Umbilical cord (tissue), 2 donors: ENCODE data around the gene OTUD3. TPM values are rescaled to one million over a fixed set of nuclear protein-coding genes. Genes with fewer than 3 reads are reported as not detected.
"Not testable (repeated sequence)": the region's sequence is repeated elsewhere in the genome, so short reads cannot be mapped to it uniquely, and the experiment has no call there.

ENCODE experiments used
- DNase-seq: peaks from one replicate; pipeline ENCODE4 v3.0.0-alpha.2; 2015; ENCODE audit warnings: low spot score
- total RNA-seq: library from RNA; depleted of rRNA; stranded (reverse); fragments of >200 nt; gene quantifications from one replicate; pipeline ENCODE4 v1.2.3, GENCODE V29; 2014; ENCODE audit warnings: low replicate concordance; ENCODE audit not compliant: insufficient read depth

Gene OTUD3
- total RNA-seq, 1 donor from 2014 or later = 8.4 TPM

DNA sequence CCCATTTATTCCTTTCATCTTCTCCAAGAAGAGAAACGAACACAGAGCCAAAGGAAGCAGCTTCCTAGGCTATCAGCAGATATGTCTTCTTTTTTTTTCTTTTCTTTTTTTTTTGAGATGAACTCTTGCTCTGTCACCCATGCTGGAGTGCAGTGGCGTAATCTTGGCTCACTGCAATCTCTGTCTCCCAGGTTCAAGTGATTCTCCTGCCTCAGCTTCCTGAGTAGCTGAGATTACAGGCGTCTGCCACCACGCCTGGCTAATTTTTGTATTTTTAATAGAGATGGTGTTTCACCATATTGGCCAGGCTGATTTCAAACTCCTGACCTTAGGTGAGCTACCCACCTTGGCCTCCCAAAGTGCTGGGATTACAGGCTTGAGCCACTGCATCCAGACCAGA is 13.6 kb upstream of the OTUD3 start:
- not testable (repeated sequence) for DNase-seq

DNA sequence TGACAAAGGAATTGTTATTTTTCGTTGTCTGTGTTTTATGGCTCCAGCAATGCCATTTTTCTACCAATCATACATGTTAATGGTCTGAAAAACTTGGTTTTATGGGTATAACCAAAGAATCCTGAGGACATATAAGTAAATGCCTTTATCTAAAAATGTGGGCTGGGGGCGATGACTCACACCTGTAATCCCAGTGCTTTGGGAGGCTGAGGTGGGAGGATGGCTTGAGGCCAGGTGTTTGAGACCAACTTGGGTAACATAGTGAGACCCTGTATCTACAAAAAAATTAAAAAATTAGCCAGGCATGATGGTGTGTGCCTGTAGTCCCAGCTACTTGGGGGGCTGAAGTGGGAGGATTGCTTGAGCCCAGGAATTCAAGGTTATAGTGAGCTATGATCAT is 12.7 kb upstream of the OTUD3 start:
- not testable (repeated sequence) for DNase-seq

DNA sequence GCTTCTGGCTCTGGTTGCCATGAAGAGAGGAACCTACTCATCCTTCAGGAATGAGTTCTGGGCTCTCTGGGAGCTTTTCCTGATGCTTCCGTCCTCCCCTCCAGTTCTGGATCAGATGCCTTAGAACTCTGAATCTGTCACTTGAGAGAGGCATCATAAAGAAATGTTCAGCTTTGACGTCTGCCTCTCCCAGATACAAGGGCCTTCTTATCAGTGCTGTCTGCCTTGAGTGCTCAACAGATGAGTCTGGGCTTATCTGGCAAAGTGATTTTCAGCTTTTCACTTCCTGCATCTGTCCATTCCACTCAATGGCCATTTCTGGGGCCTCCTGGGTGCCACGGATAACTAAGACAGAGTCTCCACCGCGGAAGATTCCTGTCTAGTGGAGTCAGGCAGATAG is 12.3 kb upstream of the OTUD3 start:
- DNase-seq = peak; percentile 60

DNA sequence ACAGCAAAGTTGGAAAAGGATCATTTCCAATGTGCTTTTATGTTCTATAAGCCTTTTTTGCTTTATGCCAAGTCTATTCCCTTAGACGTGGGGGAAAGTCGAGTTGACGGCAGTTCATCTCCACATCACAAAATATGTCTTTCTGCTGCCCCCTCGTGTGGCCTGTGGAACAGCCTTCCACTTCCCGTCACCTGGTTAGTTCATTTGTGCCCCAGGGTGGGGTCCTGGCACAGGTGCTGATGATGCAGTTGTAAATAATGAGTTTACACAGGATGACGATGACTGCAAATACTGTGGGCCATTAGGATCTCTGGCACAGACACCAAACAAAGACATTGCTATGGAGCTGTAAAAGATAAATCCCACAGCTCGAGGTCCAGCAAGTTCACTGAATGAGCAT is 10.0 kb upstream of the OTUD3 start:
- no peak for DNase-seq

DNA sequence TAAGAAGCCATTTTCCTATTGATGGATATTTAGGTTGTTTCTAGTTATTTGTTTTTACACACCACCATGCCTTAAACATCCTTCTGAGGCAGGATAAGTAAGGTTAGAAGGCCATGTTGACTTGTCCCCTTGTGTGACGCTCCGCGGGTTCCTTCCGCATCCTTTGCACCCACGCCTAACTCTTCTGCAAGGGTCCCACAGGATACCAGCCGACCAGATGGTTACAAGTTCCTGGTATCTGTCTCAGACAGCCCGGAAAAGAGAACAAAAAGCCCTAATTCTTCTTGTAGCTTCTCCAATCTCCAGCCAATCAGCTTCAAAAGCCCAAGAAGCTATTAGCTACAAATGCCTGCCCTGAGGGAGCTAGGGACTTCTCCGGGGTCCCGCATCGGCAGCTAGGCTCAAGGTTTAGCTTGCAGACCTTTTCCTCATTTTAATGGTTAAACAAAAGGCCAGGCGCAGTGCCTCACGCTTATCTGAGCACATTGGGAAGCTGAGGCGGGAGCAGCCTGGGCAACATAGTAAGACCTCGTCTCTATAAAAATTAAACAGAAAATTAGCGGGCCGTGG is 4.9 kb upstream of the OTUD3 start:
- no peak for DNase-seq

DNA sequence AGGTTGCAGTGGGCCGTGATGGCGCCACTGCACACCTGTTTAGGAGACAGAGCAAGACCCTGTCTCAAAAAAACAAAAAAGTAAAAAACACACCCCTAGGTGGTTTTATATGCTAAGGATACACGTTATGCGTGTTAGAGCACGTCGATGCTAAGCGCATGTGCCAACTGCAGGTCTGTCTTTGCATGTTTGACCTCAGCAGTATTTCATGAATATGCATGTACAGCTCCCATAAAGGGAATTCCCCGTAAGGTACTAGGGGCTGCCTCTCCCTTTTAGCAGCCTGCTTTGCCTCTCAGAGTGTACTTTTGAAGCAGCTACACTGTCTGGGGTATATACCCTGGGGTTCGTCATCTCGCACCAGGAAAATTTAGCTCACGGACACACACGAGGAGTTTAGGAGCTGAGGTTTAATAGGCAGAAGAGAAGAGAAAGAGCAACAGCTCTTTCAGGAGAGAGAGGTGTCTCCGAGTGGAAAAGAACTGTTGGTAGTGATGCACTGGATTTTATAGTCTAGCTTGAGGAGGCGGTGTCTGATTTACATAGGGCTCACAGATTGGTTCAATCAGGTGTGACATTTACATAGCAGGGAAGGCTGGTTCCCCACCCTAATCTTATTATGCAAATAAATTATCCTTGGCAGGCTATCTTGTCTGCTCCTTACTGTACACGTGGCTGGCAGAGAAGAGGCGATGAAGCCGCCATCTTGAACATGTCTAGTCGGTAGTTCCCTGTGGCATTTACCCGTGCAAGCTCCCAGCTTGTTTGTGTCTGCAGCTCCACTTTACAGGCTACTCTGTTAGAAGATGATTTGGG is 4.2 kb upstream of the OTUD3 start:
- peak; percentile 17 for DNase-seq

DNA sequence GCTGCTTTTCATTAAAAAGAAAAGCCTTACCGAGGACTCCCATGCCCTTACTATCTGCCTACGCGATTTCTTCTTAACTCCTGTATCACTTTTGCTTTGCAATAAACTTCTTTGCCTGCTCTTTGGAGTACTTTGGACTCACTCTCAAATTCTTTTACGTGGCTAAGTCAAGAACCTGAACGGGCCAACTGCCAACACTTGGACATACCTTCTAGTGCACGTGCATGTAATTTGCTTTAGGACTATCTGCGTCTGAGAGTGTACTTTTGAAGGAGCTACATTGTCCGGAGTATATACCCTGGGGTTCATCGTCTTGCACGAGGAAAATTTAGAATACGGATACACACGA is 3.6 kb upstream of the OTUD3 start:
- no peak for DNase-seq

DNA sequence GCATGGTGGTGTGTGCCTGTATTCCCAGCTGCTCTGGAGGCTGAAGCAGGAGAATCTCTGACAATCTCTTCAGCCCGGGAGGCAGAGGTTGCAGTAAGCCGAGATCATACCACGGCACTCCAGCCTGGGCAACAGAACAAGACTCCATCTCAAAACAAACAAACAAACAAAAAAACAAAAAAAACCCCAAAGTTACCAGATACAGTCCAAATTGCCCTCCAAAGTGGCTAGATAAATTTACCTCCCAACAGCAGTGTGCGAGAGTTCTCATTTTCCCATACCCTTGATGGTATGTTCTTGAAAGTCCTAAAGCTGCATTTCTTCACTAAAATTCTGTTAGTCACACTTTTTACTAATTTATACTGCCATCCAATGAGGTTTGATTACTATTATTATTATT is 3.0 kb upstream of the OTUD3 start:
- DNase-seq = no peak

DNA sequence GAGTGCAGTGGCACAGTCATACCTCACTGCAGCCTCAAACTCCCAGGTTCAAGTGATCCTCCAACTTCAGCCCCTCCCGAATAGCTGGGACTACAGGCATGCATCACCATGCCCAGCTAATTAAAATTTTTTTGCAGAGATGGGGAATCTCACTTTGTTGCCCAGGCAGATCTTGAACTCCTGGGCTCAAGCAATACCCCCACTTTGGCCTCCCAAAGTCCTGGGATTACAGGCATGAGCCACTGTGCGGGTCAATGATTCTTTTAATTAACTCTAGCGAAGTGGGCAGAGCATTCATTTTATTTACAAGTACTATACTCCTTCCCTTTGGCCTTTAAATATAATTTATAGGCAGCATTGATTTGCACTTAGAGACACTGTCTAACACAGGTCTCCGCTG is 2.5 kb upstream of the OTUD3 start:
- DNase-seq = no peak

DNA sequence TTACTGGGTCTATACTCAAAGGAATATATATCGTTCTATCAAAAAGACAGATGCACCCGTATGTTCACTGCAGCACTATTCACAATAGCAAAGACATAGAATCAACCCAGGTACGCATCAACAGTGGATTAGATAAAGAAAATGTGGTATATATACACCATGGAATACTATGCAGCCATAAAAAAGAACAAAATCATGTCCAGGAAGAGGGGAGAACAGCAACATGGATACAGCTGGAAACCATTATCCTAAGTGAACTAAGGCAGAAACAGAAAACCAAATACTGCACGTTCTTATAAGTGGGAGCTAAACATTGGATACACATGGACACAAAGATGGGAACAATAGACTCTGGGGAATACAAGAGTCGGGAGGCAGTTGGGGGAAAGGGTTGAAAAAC is 1.4 kb upstream of the OTUD3 start:
- not testable (repeated sequence) for DNase-seq

DNA sequence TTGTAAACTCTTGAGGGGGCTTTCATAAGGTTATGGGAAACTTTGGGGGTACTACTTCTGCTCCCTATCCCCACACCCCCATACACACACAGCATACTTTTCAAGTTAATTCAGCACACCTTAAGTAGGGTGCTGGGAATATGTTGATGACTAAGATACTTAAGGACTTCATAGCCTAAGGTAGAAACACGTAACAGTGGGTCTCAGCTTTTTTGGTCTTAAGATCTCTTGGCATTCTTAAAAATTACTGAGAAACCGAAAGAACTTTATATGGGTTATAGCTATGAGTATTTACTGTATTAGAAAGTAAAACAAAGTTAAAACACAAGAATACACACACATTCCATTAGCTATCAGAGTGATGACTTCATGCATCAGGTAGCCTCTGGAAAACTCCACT is 2.1 kb downstream of the OTUD3 start:
- DNase-seq = no peak

DNA sequence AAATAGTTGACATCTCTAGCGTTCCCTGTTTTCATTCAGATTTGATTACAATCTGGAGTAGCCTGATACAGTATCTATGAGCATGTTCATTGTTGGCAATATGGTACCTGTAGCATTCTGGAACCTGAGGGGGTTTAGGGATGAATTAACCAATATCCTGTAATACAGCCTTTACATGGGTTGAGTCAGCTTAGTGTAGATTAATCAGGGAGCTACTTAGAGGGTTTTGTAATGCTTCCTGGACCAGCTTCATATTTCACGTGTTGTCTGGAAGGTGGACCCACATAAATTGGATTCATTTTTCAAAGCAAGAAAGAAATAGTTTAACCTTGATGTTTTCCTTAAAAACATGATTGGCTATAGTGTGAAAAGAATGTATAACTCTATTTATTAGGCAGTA is 3.6 kb downstream of the OTUD3 start:
- no peak for DNase-seq

DNA sequence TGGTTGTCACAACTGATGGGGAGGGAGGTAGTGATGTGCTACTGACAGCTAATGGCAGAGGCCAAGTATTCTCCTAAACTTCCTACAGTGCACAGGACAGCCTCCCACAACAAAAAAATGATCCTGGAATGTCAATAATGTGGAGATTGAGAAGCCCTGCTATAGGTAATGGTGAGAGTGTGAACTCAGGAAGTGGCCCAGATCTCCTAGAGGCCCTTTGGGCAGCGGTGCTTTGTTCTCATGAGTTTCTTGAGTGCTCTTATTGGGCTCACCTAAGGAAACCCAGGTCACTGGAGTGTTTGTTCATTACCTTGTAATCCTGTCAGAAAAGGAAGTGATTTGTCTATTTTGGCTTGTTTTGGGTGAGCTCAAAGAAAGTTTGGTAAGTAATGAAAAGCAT is 5.9 kb downstream of the OTUD3 start:
- DNase-seq = no peak

DNA sequence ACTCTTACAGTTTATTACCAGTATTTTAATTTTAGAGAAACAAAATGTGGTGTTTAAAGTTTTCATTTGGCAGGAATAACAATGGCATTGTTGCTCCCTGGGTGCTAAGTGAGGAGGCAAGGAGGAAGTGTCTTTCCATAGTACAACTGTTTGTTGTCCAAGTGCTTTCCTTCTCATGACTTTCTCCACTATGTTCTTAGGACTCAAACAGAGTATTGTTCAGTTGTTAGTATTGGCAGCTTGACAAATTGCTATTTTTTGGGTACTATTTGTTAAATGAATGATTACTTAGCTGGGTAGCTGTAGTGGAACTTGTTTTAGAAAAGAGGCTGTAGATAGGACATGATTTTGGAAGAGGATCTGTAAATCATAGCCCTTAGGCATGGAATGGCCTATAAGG is 7.5 kb downstream of the OTUD3 start:
- DNase-seq = no peak

DNA sequence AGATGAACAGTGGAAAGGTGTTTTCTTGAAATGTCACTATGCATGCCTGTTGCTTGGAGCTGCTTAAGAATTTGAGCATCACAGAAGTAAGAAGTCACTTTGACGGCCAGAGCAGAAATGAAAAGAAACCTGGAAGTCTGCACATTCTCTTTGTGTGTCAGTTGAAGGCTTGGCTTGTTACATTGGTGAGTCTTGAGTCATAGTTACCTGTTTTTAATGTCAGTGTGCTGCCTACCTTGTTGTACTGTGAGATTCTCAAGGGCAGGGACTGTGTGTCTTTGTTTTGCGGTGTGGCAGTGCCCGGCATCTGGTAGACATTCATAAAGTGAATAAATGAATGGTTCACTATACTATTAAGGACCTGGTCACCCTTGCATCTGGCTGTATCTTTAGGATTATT is 9.9 kb downstream of the OTUD3 start:
- no peak for DNase-seq

DNA sequence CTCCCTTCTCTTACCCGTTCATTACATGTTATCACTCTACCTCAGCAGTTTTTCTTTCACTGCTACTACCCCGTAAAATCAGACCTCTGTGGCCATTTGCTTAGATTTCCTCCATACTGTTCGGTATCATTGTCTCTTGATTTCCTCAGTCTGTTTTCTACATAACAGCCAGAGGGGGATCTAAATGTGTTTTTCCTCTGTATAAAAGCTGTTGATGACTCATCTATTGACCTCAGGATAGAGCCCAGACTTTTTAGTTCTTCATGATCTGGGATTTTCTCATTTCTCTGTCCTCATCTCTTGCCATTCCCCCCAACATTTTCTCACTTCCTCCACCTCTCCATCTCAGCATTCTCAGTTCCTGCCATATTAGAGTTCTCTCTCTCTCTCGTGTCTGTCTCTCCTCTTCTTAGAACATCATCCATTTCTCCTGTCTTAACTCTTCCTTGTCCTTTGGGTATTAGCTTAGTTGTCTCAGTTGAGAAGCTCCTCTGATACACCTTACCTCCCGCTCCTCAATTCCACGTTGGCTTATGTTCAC is 10.5 kb downstream of the OTUD3 start:
- no peak for DNase-seq

DNA sequence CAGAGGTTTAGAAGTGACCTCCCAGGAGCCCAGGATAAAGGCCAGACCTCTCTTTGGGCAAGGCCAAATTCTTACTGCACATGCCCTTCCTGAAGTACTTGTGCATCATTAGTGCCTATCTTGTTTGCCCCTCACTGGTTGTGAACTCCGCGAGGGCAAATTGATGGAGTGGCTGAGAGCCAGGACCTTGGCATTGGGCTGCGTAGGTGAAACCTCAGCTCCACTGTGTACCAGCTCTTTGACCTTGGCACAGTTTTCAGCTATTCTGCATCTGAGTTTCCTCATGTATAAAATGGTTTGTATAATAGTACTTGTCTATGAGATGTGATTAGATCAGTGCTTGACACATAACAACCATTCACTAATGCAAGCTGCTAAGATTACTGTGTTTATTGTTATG is 11.5 kb downstream of the OTUD3 start:
- DNase-seq = no peak

DNA sequence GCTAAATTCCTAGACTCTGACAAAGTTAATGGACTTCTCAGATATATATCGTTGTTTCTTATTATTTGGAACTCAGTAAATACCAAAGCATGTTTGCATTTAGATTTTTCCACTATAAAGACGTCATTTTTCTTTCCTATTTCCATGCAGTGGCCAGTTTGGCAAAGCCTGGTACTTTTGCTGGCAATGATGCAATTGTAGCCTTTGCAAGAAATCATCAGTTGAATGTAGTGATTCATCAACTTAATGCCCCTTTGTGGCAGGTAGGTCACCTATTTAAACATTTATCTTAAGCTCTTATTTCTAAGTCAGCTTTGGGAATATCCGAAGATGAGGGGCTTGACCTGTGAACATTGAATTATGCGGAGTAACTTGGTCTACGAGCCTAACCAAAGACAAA is 12.0 kb downstream of the OTUD3 start:
- DNase-seq = no peak

DNA sequence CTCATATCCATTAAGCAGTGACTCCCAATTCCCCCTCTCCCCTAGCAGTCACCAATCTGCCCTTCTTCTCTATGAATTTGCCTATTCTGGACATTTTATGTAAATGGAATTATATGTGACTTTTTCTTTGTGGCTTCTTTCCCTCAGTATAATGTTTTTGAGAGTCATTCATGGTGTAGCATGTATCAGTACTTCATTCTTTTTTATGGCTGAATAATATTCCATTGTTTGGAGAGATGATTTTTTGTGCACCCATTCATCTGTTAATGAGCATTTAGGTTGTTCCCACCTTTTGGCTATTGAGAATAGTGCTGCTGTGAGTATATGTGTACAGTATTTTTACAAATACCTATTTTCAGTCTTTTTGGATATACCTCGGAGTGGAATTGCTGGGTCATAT is 19.5 kb downstream of the OTUD3 start:
- no peak for DNase-seq

DNA sequence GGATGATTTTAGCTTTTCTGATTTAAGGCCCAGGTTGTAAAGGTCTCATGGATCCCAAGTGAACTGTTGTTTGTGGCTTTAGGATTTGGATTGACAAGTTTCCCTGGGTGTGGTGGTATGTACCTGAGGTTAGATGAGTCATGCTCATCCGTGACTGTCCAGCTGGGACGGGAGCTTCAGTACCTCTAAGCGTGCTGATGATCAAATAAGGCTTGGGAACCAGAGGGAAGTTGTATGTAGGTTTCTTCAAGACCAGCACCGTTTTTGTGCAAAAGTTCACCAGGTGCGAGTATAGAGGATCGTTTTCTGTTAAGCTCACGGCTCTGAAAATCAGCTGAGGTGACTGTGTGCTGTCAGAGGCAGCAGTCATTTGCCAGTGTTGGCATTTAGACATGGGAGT is 21.4 kb downstream of the OTUD3 start:
- DNase-seq = no peak

DNA sequence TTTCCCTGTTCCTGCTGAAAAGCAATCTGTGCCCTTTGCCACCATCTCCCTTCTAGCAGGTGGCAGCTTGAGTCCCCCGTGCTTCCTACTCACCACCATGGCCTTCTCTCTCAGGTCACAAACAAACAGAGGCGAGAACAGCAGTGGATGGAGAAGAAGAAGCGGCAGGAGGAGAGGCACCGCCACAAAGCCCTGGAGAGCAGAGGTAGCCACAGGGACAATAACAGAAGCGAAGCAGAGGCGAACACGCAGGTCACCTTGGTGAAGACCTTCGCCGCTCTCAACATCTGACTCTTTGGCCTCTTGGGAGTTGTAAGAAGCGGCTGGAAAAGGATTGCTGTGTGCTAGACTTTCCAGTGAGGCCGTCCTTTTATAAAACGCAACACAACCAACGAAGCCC is 25.3 kb downstream of the OTUD3 start:
- DNase-seq = no peak

DNA sequence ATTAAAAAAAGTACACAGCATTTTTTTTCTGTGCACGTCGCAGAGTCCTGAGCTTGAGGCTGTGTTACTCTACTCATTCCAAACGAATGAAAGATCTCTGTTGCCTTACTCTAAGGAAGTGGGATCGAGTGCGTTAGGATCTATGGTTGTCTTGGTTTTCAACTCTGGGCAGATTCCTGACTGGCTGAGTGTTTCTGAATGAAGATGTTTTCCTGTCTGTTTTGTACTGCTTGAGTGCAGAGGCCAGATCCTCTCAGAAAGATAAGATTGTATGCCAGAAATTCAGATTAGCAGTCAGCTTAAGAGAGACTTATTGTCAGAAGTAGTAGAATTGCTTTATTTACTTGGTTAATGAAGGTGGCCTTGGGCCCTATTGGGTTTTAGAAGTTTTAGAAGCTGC is 27.2 kb downstream of the OTUD3 start:
- no peak for DNase-seq

DNA sequence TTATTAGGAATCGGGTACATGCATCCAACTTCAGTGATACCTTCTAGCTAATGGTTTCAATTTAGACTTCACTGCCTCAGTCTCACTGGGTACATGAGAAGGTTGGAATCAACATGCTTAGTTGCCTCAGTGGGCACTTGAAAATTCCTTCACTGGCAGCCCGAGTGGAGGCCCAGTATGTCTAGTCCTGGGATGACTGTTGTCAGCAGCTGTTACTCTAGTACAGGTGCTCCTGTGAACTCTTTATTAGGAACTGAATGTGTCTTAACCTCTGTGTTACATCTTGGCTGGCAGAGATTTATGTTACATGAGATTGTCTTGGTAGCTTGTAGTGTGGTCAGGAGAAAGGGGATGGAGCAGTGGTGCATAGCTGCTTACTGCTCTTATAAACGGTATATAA is 27.8 kb downstream of the OTUD3 start:
- no peak for DNase-seq

DNA sequence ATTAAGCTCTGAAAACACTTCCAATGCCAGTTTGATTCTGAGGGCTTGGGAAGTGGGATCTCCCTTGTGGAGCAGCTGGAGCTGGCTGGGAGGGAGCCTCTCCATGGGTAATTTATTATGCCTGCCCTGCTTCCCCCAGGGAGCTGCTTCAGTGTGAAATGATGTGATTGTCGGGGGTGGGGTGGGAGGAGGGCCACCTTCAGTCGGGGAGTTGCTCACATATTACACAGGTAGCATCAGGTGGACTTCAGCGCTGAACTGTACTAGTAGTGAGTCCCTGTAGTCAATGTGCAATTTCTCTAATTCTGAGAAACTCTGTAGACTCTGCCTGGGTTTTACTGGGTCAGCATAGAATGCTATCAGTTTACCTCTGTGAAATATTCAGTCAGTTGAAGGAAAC is 28.5 kb downstream of the OTUD3 start:
- no peak for DNase-seq
